ENCODE results near the gene FABP3. TPM values are rescaled to one million over a fixed set of nuclear protein-coding genes. Genes with fewer than 3 reads are reported as not detected.

Gene FABP3
- total RNA-seq, 2 donors from 2014 or later: 1.0 TPM; not detected in 1

- Histone ChIP-seq H3K27me3 (no peaks in the 10 kb centered on the region), H3K9me3 (no peaks in the 10 kb centered on the region), H3K4me1 (no peaks in the 10 kb centered on the region), H3K36me3 (replicated peaks in 1 of 2; ENCODE audit: insufficient read depth in 1 of 2, low read depth in 2 of 2) (peaks cover 0 to 4% of the 10 kb centered on the region in 2 donors), H3K27ac (no peak overlapping the region), H3K4me3 (no peak overlapping the region)
- 34 to 42% methylated on average over 3 of the region's 3 CpGs for WGBS, 2 donors
- no peak for ATAC-seq
- no peak for TF ChIP-seq CTCF (IDR thresholded peaks at IDR 0.05)
- no peak for TF ChIP-seq POLR2A (IDR thresholded peaks at IDR 0.05)
- DNase-seq: no peak
- intact Hi-C loops (cut with DNase I): no loop called here
Measured at GRCh38 chr1:31354283-31354682, 18.6 kb downstream of the FABP3 start.

- DNase-seq: no peak
- intact Hi-C loops (cut with DNase I): no loop called here
- peaks cover 0 to 2% of the 10 kb centered on the region in 2 donors for H3K36me3 ChIP-seq (replicated peaks in 1 of 2; ENCODE audit: insufficient read depth in 1 of 2, low read depth in 2 of 2)
Measured at GRCh38 chr1:31348449-31348848, 24.4 kb downstream of the FABP3 start.

GRCh38 chr1:31346785-31347184 lies 26.1 kb downstream of the FABP3 start:
- no peak for TF ChIP-seq POLR2A (IDR thresholded peaks at IDR 0.05)
- no peak for TF ChIP-seq CTCF (IDR thresholded peaks at IDR 0.05)
- intact Hi-C loops (cut with DNase I): no loop called here
- peaks cover 0 to 2% of the 10 kb centered on the region in 2 donors for H3K36me3 ChIP-seq (replicated peaks in 1 of 2; ENCODE audit: insufficient read depth in 1 of 2, low read depth in 2 of 2)
- no peaks in the 10 kb centered on the region for H3K4me1 ChIP-seq
- H3K27me3 ChIP-seq: no peaks in the 10 kb centered on the region
- no peaks in the 10 kb centered on the region for H3K9me3 ChIP-seq
- DNase-seq (no peak), ATAC-seq (no peak)
- H3K27ac ChIP-seq: no peak overlapping the region
- no peak overlapping the region for H3K4me3 ChIP-seq

More at GRCh38 chr1:31348449-31348848, 24.4 kb downstream of the FABP3 start:
- Histone ChIP-seq H3K9me3 (no peaks in the 10 kb centered on the region), H3K27me3 (no peaks in the 10 kb centered on the region), H3K27ac (no peak overlapping the region), H3K4me3 (no peak overlapping the region), H3K4me1 (no peaks in the 10 kb centered on the region)
- no peak for TF ChIP-seq POLR2A (IDR thresholded peaks at IDR 0.05)
- TF ChIP-seq CTCF (IDR thresholded peaks at IDR 0.05): no peak
- no peak for ATAC-seq
- WGBS, 2 donors: 56 to 79% methylated on average over 1 of the region's 1 CpG

GRCh38 chr1:31345635-31346034 lies 27.2 kb downstream of the FABP3 start:
- no peak for ATAC-seq
- Histone ChIP-seq H3K9me3 (no peaks in the 10 kb centered on the region), H3K4me3 (no peak overlapping the region), H3K27me3 (no peaks in the 10 kb centered on the region), H3K36me3 (replicated peaks in 1 of 2; ENCODE audit: insufficient read depth in 1 of 2, low read depth in 2 of 2) (no peaks in the 10 kb centered on the region), H3K27ac (no peak overlapping the region), H3K4me1 (no peaks in the 10 kb centered on the region)
- WGBS, 2 donors: 83 to 91% methylated on average over 2 of the region's 2 CpGs
- intact Hi-C loops (cut with DNase I): no loop called here
- DNase-seq: no peak
- TF ChIP-seq CTCF (IDR thresholded peaks at IDR 0.05): no peak
- no peak for TF ChIP-seq POLR2A (IDR thresholded peaks at IDR 0.05)

GRCh38 chr1:31344503-31344902 lies 28.4 kb downstream of the FABP3 start:
- Histone ChIP-seq H3K4me1 (no peaks in the 10 kb centered on the region), H3K27ac (no peak overlapping the region), H3K9me3 (no peaks in the 10 kb centered on the region), H3K4me3 (no peak overlapping the region), H3K36me3 (replicated peaks in 1 of 2; ENCODE audit: insufficient read depth in 1 of 2, low read depth in 2 of 2) (no peaks in the 10 kb centered on the region), H3K27me3 (no peaks in the 10 kb centered on the region)
- TF ChIP-seq POLR2A (IDR thresholded peaks at IDR 0.05) (no peak), CTCF (IDR thresholded peaks at IDR 0.05) (no peak)
- intact Hi-C loops (cut with DNase I): no loop called here
- 17 to 46% methylated on average over 1 of the region's 1 CpG for WGBS, 2 donors
- DNase-seq (no peak), ATAC-seq (no peak)
